HG03575 (cell line): Measurements from ENCODE around the gene TM4SF18.
"Not testable (repeated sequence)": the region's sequence is repeated elsewhere in the genome, so short reads cannot be mapped to it uniquely, and the experiment has no call there.

ENCODE experiments used
- ATAC-seq: cut with Tn5 transposase; IDR thresholded peaks from one replicate; pipeline ENCODE4 v1.9.1; 2021; ENCODE audit not compliant: unreplicated experiment, insufficient number of reproducible peaks, low FRiP score; ENCODE audit errors: extremely low read depth

TM4SF18 gene

GRCh38 chr3:149333176-149333859 is at the start of gene TM4SF18:
TSS of gene TM4SF18 (minus strand) at chr3:149333636. CDS start at chr3:149333382, 254 bp downstream.
- ATAC-seq = no peak

DNA sequence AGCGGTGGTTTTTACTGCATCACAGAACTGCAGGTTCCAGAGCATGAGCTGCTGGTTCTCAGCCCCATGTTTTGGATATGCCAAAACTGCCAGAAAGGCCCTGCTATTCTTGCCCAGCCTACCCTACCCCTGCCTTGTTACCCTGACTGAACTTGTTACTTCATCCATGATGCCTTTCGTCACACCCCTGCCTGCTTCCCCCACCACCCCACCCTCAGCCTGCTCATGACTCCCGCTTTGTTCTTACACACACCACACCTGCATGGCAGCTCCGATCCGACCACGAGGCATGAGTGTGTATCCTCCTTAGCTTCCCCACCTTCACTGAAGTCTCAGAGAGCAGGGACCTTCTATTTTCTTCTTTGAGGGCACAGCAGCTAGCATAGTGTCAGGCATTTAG is 49.1 kb upstream of the TM4SF18 start:
- ATAC-seq = no peak

GRCh38 chr3:149382101-149382467 is 48.6 kb upstream of the TM4SF18 start:
- ATAC-seq = no peak

DNA sequence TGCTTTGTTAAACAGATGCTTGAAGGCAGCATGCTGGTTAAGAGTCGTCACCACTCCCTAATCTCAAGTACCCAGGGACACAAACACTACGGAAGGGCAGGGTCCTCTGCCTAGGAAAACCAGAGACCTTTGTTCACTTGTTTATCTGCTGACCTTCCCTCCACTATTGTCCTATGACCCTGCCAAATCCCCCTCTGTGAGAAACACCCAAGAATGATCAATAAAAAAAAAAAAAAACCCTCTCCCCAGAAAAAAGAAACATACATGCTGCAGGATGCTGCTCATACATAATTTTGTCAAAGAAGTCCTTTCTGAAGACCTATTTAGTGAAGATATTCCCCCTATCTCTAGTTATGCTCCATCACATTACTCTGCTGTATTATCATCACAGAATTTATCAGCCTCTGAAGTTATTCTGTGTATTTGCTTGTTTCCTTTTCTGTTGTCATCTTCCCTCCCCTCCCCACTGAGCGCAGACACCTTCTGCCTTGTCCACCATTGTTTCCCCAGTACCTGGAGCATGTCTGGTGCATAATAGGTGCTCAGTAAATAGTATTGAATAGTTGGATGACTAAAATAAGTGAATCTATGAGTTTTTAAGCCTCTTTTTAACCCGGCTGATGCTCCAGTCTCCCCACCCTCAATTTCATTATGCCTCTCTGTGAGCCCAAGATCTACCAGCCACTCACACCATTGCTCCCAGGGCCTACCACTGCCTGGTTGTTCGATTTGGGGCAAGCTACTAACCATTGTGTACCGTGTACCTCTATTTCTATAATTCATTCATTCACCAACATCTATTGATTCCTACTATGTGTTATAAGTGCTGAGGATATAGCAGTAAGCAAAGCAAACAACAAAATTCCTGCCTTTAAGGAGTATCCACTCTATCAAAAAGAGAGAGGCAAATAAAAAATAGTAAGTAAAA is 48.0 kb upstream of the TM4SF18 start:
- ATAC-seq = no peak

- ATAC-seq = not testable (repeated sequence)
Observed at GRCh38 chr3:149380220-149380619, 46.8 kb upstream of the TM4SF18 start.

DNA sequence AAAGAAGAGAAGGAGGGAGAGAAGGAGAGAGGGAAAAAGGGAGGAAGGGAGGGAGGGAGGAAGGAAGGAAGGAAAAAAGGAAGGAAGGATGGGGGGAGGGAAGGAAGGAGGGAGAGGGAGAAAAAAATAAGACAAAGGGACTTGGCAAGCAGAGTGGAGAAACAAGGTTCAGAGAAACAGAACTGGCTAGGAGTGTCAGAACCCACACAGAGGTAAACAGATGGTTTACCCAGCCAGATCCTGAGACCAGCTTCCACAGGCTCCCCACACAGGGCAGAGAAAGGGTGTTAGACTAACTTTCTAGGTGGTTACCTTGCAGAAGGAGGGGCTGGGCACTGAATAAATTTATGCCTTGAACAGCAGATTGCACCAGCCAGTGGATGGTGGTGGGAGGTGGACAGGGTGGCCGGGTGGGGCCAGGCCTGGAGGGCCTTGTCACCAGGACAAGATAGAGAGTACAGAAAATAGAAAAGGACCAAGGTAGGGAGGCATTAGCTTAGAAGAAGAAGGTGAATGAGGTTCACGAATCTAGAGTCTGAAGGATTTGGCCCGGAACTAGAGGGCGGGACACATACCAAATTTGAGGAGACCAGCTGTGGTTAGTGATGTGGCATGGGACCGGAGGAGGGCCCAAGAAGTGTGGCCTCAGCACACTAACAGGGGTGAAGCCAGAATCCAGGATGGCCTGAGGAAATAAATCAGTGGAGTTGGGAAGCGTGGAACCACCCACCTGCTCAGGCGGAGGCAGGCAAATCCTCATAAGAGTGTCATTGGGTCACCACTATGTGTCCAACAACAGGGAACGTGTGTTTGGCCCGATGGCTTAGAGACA is 45.3 kb upstream of the TM4SF18 start:
- no peak for ATAC-seq

GRCh38 chr3:149377408-149378364 is 44.2 kb upstream of the TM4SF18 start, which contains the start of gene TM4SF1:
TSS of gene TM4SF1 (minus strand) at chr3:149377649. CDS start at chr3:149377547, 102 bp downstream.
- ATAC-seq = no peak

- no peak for ATAC-seq
Observed at GRCh38 chr3:149376718-149377407, 43.4 kb upstream of the TM4SF18 start.

DNA sequence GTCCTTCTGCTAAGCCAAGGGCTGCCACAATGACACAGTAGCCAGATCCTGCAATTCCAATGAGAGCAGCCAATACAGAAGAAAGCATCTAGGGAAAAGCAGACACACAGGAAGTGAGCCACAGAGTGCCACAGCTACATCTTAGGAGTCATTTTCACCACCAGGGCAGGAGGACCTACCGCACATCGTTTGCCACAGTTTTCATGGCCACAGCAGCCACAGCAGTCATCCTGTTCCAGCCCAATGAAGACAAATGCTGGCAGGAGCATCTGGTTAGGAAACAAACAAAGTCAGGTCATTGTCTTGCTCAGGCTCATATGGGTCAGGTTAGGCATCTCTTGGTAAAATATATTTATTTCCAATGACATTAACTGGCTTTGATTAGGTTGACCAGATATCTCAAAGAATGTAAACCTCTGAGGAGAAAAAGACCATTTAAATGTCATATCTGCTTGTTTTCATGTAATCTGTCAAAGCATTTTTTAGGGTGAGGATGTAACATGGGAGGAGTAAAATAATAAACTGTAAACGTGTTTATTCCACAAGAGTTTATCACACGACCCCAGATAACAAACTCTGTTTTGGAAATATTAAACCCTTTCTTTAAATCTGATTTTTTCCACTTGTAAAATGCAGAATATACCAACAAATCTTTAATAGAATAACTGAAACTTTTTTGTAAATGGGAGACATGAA is 42.2 kb upstream of the TM4SF18 start:
- no peak for ATAC-seq

GRCh38 chr3:149374793-149375500 is 41.5 kb upstream of the TM4SF18 start:
- ATAC-seq = no peak

GRCh38 chr3:149374391-149374790 is 41.0 kb upstream of the TM4SF18 start:
- no peak for ATAC-seq

DNA sequence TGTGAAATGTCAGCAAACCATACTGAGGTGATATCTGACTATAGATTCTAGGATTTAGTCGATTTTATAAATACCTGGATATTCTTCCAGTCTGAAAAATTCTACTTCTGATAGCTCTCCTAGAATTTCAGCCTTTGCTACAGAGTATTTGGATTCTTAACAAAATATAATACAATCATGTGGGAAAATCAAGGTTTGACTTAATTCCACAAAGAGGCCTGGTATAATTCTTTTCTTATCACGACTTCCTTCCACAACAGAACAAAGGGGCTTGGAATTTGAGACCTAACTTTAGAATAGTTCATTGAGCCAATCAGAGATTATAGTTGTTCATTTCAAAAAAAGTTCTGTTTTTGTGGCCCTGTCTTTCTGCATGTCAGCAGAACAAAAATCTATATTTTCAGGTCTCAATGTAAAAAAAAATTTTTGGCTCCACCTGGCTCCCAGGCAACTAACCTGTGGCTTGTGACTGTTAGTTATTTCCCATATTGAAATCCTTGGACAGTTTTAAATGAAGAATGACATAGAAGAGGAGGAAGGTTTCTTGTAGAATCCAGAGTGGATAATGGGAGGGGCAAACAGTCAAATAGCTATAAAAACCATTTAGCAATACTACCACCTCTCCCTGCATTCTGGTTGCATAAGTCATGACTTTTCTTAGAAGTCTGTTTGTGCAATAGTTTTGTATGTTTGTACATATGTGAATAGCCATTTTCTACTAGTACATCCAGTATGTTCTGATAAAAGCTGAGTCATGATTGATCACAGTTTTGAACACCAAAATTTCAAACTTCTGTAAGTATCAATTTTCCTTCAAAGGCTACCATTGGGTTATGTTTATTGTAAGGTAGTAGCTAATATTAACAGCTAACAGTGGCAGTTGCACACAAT is 40.0 kb upstream of the TM4SF18 start:
- ATAC-seq = no peak

- ATAC-seq = no peak
Observed at GRCh38 chr3:149371723-149372114, 38.3 kb upstream of the TM4SF18 start.

GRCh38 chr3:149371001-149371722 is 37.7 kb upstream of the TM4SF18 start:
- ATAC-seq = no peak
